HFF-Myc (cell line): ENCODE measurements around the gene CRB2.

Experiments
- DNase-seq: peaks from one replicate; pipeline ENCODE4 v3.0.0-alpha.2; 2011; ENCODE audit warnings: low read depth; ENCODE audit errors: extremely low read depth
- H3K4me3 ChIP-seq: replicated peaks from 2 replicates; pipeline ENCODE4 v1.5.1; 2011; ENCODE audit warnings: low read depth, mild to moderate bottlenecking, control low read depth, low read length
- CTCF ChIP-seq: IDR thresholded peaks from 2 replicates; pipeline ENCODE4 v1.5.1; 2012; ENCODE audit warnings: mild to moderate bottlenecking, low read depth, low read length, control low read depth; ENCODE audit errors: missing control alignments

CRB2 gene

GRCh38 chr9:123418052-123418430 lies 62.0 kb downstream of the CRB2 start:
- DNase-seq: no peak
- TF ChIP-seq CTCF: no peak
- no peak overlapping the region for H3K4me3 ChIP-seq

DNA sequence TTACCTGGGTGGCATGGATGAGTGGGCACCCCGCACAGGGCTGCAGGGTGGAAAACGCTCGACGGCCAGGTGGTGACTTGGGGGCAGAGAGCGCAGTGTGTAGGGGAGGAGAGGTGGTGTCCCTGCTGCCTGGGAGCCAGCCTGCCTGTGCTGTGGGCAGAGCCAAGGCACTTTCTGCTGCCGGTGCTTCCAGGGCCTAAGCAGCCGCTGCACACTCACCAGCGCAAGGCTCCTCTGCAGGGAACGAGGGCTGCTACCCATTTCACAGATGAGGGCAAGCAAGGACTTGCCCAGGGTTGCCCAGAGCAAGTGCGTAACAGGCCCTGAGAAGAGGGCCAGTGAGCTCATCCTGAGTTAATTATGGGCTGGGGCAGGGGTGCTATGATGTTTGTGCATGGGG lies 62.5 kb downstream of the CRB2 start:
- DNase-seq: no peak
- TF ChIP-seq CTCF: no peak
- no peak overlapping the region for H3K4me3 ChIP-seq

DNA sequence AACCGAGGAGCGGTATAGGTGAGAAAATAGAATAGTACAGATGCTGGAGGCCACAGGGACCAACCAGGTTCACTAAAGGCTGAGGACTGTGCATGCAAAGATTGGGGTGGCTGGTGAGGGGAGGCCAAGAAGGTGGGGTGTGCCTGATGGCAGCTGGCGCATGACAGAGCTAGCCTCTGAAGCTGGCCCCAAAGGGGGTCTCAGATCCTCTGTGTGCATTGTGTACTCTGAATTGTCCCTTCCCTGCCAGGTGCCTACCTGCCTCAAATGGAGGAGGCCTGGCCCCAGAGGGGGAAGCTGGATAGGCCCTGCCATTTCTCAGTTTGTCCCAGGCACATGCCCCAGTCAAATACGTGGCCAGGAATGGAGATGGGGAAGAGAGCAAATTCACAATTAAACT lies 63.1 kb downstream of the CRB2 start:
- H3K4me3 ChIP-seq: no peak overlapping the region
- no peak for TF ChIP-seq CTCF
- no peak for DNase-seq

DNA sequence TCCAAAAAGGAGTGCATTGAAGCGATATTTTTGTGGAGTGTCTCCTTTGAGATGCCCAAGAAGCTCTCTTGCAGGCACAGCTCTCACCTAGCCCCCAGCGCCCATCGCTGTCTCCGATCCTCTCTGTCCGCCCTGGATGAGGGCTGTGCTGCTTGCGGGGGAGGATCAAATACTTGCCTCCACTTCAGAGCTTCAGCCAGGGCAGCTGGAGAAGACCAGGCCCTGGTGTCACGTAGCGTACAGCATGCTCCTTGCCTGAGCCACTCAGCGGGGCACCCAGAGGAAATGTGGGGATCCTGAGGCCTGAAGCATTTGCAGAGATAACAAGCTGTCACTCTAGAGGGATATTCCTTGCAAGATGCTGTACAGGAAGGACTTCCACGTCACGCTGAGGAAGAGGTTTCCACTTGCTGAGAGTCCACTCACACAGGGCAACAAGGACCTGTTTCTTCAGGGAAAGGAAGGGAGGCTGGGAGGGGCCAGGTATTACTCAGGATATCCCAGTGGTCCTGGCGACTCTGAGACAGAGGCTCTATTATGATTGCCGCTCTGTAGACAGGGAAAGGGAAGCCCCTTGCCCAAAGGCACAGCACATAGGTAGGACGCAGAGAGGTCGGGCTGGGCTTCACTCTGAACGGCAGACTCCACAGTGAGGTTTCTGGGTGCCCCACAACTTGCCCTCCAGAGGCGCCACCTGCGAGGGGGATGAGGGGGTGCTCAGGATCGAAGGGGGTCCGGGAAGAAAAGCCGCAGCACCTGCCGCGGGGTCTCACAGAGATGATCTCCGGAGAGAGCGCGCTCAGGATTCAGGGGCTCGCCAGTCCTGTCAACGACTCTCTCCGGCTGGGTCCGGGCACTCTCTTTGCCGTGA lies 64.0 kb downstream of the CRB2 start:
- DNase-seq: no peak
- no peak overlapping the region for H3K4me3 ChIP-seq
- no peak for TF ChIP-seq CTCF

GRCh38 chr9:123420592-123421111 lies 64.7 kb downstream of the CRB2 start:
- TF ChIP-seq CTCF: no peak
- no peak for DNase-seq

DNA sequence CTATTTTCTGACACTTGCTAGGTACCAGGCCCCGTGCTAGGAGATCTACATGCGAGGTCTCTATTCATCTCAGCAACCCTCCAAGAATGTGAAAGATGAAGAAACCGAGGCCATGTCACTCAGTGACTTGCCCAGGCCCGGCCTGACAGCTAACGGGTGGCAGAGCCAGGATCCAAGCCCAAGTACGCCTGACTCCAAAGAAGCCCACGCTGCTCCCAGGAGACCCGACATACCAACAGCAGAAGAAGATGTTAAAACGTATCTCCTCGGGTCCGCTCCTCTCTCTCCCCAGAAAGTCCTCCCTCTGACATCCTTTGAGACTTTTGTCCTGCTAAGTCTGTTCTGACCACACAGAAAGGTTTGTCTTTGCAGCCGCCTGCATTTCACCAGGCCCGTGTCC lies 65.2 kb downstream of the CRB2 start:
- TF ChIP-seq CTCF: no peak
- no peak overlapping the region for H3K4me3 ChIP-seq
- no peak for DNase-seq

More at GRCh38 chr9:123420592-123421111, 64.7 kb downstream of the CRB2 start:
- no peak overlapping the region for H3K4me3 ChIP-seq
